PC-3 (cell line): ENCODE results near the gene FAU. TPM values are rescaled to one million over a fixed set of nuclear protein-coding genes. Genes with fewer than 3 reads are reported as not detected.
A peak's percentile ranks its signal among the peaks of the same experiment; 100 is the strongest.

Experiments used
- ATAC-seq: fragments of 200-7000 bp; cut with Tn5 transposase; 2 replicates; pipeline ENCODE4 v1.9.1; 2020; ENCODE audit warnings: mild to moderate bottlenecking, moderate library complexity
- BruUV-seq: library from RNA; stranded (reverse); fragments of 400-500 nt; replicated peaks from 2 replicates; lab custom pipeline; 2021; lab: Mats Ljungman, UMichigan
- CTCF ChIA-PET: fragments of 300-600 bp; sonication (Branson Sonifier 250); formaldehyde crosslinking; loops from one replicate; lab custom pipeline; 2022; ENCODE audit warnings: antibody characterized with exemption; lab: Charles Lee
- POLR2A ChIA-PET: fragments of 300-600 bp; sonication (Branson Sonifier 250); formaldehyde crosslinking; loops from one replicate; lab custom pipeline; 2022; ENCODE audit warnings: antibody characterized with exemption; ENCODE audit not compliant: unreplicated experiment; lab: Charles Lee
- DNase-seq: peaks from one replicate; pipeline ENCODE4 v3.0.0-alpha.2; 2015
- H2AFZ ChIP-seq: fragments of 300-600 bp; sonication (generic); 2 replicates; pipeline ENCODE4 v1.6.0; 2016; ENCODE audit warnings: antibody characterized with exemption, low read length
- H3F3A ChIP-seq: fragments of 300-600 bp; sonication (generic); one replicate; pipeline ENCODE4 v1.6.0; 2017; ENCODE audit warnings: antibody characterized with exemption, low read length, control low read depth, mild to moderate bottlenecking; ENCODE audit not compliant: unreplicated experiment
- H3K27ac ChIP-seq: fragments of 300-600 bp; sonication (generic); 2 replicates; pipeline ENCODE4 v1.5.1; 2016; ENCODE audit warnings: mild to moderate bottlenecking, low read length
- H3K27me3 ChIP-seq: fragments of 300-600 bp; sonication (generic); 2 replicates; pipeline ENCODE4 v1.6.1; 2016; ENCODE audit warnings: low read length, mixed read lengths
- H3K36me3 ChIP-seq: fragments of 300-600 bp; sonication (generic); 2 replicates; pipeline ENCODE4 v1.6.1; 2016; ENCODE audit warnings: low read depth, mixed run types, low read length, mixed read lengths
- H3K4me1 ChIP-seq: fragments of 300-600 bp; sonication (generic); 2 replicates; pipeline ENCODE4 v1.5.1; 2016; ENCODE audit warnings: low read length; ENCODE audit not compliant: insufficient read depth
- H3K4me2 ChIP-seq: fragments of 300-600 bp; sonication (generic); 2 replicates; pipeline ENCODE4 v1.6.0; 2016; ENCODE audit warnings: low read length
- H3K4me3 ChIP-seq: fragments of 300-600 bp; sonication (generic); 2 replicates; pipeline ENCODE4 v1.5.1; 2016; ENCODE audit warnings: mild to moderate bottlenecking, low read length, mixed read lengths
- H3K79me2 ChIP-seq: fragments of 300-600 bp; sonication (generic); 2 replicates; pipeline ENCODE4 v1.6.1; 2017; ENCODE audit warnings: low read length, mixed read lengths
- H3K9ac ChIP-seq: fragments of 300-600 bp; sonication (generic); 2 replicates; pipeline ENCODE4 v1.6.0; 2016; ENCODE audit warnings: mild to moderate bottlenecking, low read length
- H3K9me2 ChIP-seq: fragments of 300-600 bp; sonication (generic); replicated peaks from 2 replicates; pipeline ENCODE4 v1.6.1; 2016; ENCODE audit warnings: mixed run types, low read length, mixed read lengths
- H3K9me3 ChIP-seq: fragments of 300-600 bp; sonication (generic); 2 replicates; pipeline ENCODE4 v1.6.1; 2016; ENCODE audit warnings: low read length, mixed read lengths
- H4K20me1 ChIP-seq: fragments of 300-600 bp; sonication (generic); 2 replicates; pipeline ENCODE4 v1.6.1; 2016; ENCODE audit warnings: low read length, mixed read lengths
- CTCF ChIP-seq: fragments of 300-600 bp; sonication (generic); conservative IDR thresholded peaks from 2 replicates; pipeline ENCODE4 v1.5.1; 2017; ENCODE audit warnings: antibody characterized with exemption, low read depth, mild to moderate bottlenecking, low read length
- EZH2 ChIP-seq: fragments of 300-600 bp; sonication (generic); IDR thresholded peaks from one replicate; pipeline ENCODE4 v1.6.1; 2017; ENCODE audit warnings: antibody characterized with exemption, mild to moderate bottlenecking, low read length; ENCODE audit not compliant: unreplicated experiment
- EZH2phosphoT487 ChIP-seq: fragments of 300-600 bp; sonication (generic); IDR thresholded peaks from 2 replicates; pipeline ENCODE4 v1.6.1; 2018; ENCODE audit warnings: mild to moderate bottlenecking, antibody characterized with exemption, low read length, borderline replicate concordance
- intact Hi-C: fragments of 100-400 bp; cut with micrococcal nuclease; formaldehyde crosslinking; loops from 2 replicates; pipeline ENCODE4 v1.9.0; 2023
- total RNA-seq: library from RNA; depleted of rRNA; stranded (reverse); fragments of >200 nt; gene quantifications from 2 replicates; pipeline ENCODE4 v1.2.3, GENCODE V29; 2014

The FAU gene
- total RNA-seq, 1 experiment from 2014 or later, result 1,157 TPM

DNA sequence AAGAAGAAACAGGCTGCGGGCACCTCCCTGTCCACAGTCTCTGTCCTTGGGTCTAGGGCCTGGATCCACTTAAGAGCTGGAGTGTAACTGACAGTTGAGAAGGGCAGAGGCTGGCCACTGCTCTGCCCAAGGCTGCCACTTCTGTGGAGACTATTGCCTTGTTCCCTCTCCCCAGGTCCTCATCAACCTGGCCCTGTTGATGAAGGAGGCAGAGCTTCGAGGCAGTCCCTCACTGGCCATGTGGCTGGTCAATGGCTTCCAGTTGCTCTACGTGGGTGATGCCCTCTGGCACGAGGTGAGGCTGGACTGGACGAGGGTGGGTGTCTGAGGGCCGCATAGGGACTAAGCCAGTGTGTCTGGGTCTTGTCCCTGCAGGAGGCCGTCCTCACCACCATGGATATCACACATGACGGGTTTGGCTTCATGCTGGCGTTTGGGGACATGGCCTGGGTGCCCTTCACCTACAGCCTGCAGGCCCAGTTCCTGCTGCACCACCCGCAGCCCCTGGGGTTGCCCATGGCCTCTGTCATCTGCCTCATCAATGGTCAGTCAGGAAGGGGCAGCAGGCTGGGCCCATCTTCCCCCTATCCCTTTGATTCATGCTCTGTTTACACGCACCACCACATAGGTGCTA, 7.3 kb downstream of the FAU start:
- ATAC-seq (no peak), DNase-seq (no peak)
- Histone ChIP-seq H3K9me2 (no peaks in the 10 kb centered on the region), H2AFZ (no peak overlapping the region), H3K79me2 (peaks cover 24% of the 10 kb centered on the region), H3K9me3 (no peaks in the 10 kb centered on the region), H3K36me3 (peaks cover 2% of the 10 kb centered on the region; the same call in 1 of the 2 replicates), H4K20me1 (no peaks in the 10 kb centered on the region), H3K4me1 (peaks cover 21% of the 10 kb centered on the region), H3K4me3 (no peak overlapping the region), H3K27ac (no peak overlapping the region), H3F3A (peaks cover 11% of the 10 kb centered on the region), H3K4me2 (no peak overlapping the region), H3K27me3 (no peaks in the 10 kb centered on the region), H3K9ac (no peak overlapping the region)
- ChIA-PET POLR2A (no interaction called here), CTCF (no interaction called here)
- no TSS peak for BruUV-seq
- intact Hi-C loops, result no loop called here
- no peak for TF ChIP-seq CTCF
- TF ChIP-seq EZH2phosphoT487, result no peak
- TF ChIP-seq EZH2, result no peak

GRCh38 chr11:65113839-65114238, 8.1 kb downstream of the FAU start:
- Histone ChIP-seq H3K4me3 (no peak overlapping the region), H3K27me3 (no peaks in the 10 kb centered on the region), H3K9ac (no peak overlapping the region), H3K36me3 (no peaks in the 10 kb centered on the region), H3K9me2 (no peaks in the 10 kb centered on the region), H3K27ac (no peak overlapping the region), H3K4me1 (peaks cover 21% of the 10 kb centered on the region), H3F3A (peaks cover 8% of the 10 kb centered on the region), H3K79me2 (peaks cover 23% of the 10 kb centered on the region), H3K9me3 (no peaks in the 10 kb centered on the region), H3K4me2 (peak overlapping the region; percentile 97; the same call in 1 of the 2 replicates), H4K20me1 (no peaks in the 10 kb centered on the region), H2AFZ (no peak overlapping the region)
- intact Hi-C loops, result no loop called here
- TSS peak; percentile 14 for BruUV-seq
- TF ChIP-seq CTCF (no peak), EZH2 (no peak), EZH2phosphoT487 (no peak)
- ATAC-seq, result no peak
- ChIA-PET CTCF (no interaction called here), POLR2A (interaction anchor here (0.6 kb wide), 2 partner anchors 106 to 115 kb away, joined by 6 to 7 read pairs; no protein-coding TSS in a partner anchor)
- no peak for DNase-seq

GRCh38 chr11:65113361-65113756, 8.6 kb downstream of the FAU start:
- TF ChIP-seq EZH2 (no peak), CTCF (no peak), EZH2phosphoT487 (no peak)
- Histone ChIP-seq H4K20me1 (no peaks in the 10 kb centered on the region), H3K9ac (no peak overlapping the region), H2AFZ (0 out of 2 replicates have a peak overlapping the region, but pooled peaks have one; percentile 35), H3K4me2 (peak overlapping the region; percentile 97), H3K27me3 (no peaks in the 10 kb centered on the region), H3K27ac (no peak overlapping the region), H3K9me2 (no peaks in the 10 kb centered on the region), H3K4me3 (peak overlapping the region; percentile 73), H3K9me3 (no peaks in the 10 kb centered on the region), H3F3A (peaks cover 4% of the 10 kb centered on the region), H3K79me2 (peaks cover 23% of the 10 kb centered on the region), H3K4me1 (peaks cover 21% of the 10 kb centered on the region), H3K36me3 (no peaks in the 10 kb centered on the region)
- intact Hi-C loops, result no loop called here
- ChIA-PET POLR2A (interaction anchor here (0.6 kb wide), 2 partner anchors 107 to 116 kb away, joined by 6 to 7 read pairs; no protein-coding TSS in a partner anchor), CTCF (interaction anchor here (0.8 to 1.1 kb wide), 3 partner anchors 9 to 72 kb away, joined by 3 to 7 read pairs (median 4); partner anchors contain the start of gene SAC3D1)
- BruUV-seq, result no TSS peak
- ATAC-seq, result no peak
- peak; percentile 39 for DNase-seq
